NCI-H69 (cell line): Measurements from ENCODE around the gene ST6GALNAC2.
"Not testable (repeated sequence)": the region's sequence is repeated elsewhere in the genome, so short reads cannot be mapped to it uniquely, and the experiment has no call there.

ENCODE experiments used
- DNase-seq: peaks from one replicate; lab custom pipeline; 2025; lab: John Stamatoyannopoulos, UW

The ST6GALNAC2 gene

DNA sequence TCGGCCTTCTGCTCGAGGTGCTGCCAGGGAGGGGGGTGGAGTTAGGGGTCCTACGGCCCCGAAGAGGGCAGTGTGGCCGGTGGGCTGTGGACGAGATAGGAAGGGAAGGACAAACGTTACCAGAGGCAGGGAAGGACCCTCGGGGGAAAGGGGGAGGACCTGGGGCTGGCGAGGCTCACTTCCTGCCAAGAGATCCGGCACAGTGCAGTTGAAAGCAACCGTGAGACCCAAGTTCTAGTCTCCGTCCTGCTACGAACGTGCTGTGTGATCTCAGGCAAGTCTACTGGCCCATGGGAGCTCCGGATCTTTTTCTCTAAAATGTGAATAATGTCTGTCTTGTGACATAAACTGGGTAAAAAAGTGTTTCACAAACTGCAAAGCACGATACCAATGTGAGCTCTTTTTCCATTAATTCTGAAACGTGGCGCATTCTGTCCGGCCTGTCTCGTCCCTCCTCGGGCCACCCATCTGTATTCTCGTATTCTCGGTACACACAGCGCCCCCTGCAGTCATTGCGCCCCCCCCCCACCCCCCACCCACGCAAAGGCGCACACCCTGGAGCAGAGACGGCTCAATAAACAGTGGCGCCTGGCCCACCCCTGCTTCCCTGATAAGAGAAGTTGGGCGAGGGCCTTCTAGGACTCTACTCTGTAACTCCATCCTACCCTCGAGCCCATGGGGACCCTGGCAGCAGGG is 57.0 kb downstream of the ST6GALNAC2 start:
- no peak for DNase-seq

DNA sequence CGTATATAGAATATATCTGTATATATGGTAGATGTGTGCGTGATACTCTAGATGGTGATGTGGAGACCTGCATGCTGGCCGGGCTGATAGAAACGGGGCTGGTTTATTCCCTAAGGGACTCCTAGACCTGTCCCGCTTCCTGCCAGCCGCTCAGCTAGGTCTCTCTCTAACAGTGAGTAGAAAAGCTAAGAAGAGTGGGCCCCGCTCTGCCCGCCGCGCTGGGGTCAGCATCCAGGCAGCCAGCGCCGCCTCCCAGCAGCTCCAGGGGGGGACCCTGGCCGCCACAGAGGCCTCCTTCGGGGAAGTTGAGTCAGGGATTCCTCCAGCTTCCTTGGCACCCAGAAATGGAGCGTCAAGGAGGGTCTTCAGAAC is 57.5 kb downstream of the ST6GALNAC2 start:
- no peak for DNase-seq

- DNase-seq = no peak
Observed at GRCh38 chr17:76527430-76528111, 58.1 kb downstream of the ST6GALNAC2 start.

DNA sequence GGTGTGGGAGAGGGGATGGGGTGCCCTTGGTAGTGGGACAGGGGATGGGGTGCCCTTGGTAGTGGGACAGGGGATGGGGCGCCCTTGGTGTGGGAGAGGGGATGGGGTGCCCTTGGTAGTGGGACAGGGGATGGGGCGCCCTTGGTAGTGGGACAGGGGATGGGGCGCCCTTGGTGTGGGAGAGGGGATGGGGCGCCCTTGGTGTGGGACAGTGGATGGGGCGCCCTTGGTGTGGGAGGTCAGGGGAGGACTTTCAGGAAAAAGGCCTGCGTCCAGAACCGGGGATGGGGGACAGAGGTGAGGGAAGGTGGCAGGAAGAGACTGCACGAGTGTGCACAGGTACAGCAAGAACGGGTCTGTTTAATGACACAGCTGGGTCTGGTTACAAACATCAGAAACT is 58.6 kb downstream of the ST6GALNAC2 start:
- not testable (repeated sequence) for DNase-seq

DNA sequence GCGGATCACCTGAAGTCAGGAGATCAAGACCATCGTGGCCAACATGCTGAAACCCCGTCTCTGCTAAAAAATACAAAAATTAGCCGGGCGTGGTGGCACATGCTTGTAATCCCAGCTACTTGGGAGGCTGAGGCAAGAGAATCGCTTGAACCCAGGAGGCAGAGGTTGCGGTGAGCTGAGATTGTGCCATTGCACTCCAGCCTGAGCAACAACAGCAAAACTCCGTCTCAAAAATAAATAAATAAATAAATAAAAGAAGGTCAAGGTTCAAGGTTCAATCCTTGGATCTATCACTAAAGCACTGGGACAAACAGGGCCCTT is 60.2 kb downstream of the ST6GALNAC2 start:
- not testable (repeated sequence) for DNase-seq

GRCh38 chr17:76524598-76525512 is 60.8 kb downstream of the ST6GALNAC2 start:
- no peak for DNase-seq

- DNase-seq = peak; percentile 82
Observed at GRCh38 chr17:76523084-76524037, 62.3 kb downstream of the ST6GALNAC2 start.

GRCh38 chr17:76521683-76522082 is 64.0 kb downstream of the ST6GALNAC2 start:
- DNase-seq = not testable (repeated sequence)

DNA sequence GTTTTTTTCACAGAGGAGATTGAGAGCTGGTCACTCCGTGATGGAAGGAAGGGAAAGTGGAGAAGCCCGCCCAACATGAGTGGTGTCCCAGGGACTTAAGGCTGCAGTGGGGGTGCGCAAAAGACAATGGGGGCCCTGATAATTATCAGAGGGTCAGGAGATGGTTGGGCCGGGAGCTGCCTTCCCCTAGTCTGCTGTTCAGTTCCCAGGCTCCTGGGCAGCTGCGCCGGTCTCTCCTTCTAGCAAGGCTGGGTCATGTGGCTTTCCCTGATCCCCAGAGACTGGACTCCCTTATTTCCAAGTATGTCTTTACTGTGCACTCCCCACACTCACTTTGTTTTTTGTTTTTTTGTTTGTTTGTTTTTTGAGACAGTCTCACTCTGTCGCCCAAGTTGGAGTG is 64.4 kb downstream of the ST6GALNAC2 start:
- no peak for DNase-seq

- DNase-seq = no peak
Observed at GRCh38 chr17:76519048-76519966, 66.4 kb downstream of the ST6GALNAC2 start.

DNA sequence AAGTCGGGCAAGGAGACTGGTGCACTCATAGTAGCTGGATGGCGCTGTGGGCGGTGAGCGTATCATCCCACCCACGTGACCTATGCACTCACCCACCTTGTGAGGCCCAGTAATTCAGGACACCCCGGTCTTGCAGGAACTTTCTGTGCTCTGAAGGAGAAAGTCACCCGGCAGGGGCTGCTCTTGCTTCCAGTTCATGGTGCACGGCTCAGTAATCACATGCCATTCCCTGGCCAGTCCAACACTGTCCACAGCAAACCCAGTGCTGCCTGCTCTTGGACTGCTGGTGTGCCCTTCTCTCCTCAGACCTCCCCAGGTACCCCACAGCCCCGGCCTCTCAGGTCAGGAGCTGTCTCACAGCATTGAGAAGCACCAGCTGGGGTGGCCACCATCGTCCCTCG is 68.0 kb downstream of the ST6GALNAC2 start:
- DNase-seq = no peak
